Peyer's patch (tissue), 4 donors: Measurements from ENCODE around the gene PTH1R.

Experiments used
- POLR2A ChIP-seq, 2 donors: fragments of 450-650 bp; IDR thresholded peaks; one replicate each; pipeline ENCODE4 v1.5.1; 2017; ENCODE audit warnings: antibody characterized with exemption in 2 of 2, mild to moderate bottlenecking in 2 of 2, moderate library complexity in 2 of 2
- TF ChIP-seq, protein P1 (sequence below), 6 experiments: fragments of 450-650 bp in 4 of 6; fragments of 200-600 bp in 2 of 6; sonication (generic) in 1 of 6; IDR thresholded peaks; one replicate each; pipeline ENCODE4 v1.5.1; 2017 to 2019; ENCODE audit warnings: antibody characterized with exemption in 6 of 6, mild to moderate bottlenecking in 3 of 6, moderate library complexity in 1 of 6

DNA sequence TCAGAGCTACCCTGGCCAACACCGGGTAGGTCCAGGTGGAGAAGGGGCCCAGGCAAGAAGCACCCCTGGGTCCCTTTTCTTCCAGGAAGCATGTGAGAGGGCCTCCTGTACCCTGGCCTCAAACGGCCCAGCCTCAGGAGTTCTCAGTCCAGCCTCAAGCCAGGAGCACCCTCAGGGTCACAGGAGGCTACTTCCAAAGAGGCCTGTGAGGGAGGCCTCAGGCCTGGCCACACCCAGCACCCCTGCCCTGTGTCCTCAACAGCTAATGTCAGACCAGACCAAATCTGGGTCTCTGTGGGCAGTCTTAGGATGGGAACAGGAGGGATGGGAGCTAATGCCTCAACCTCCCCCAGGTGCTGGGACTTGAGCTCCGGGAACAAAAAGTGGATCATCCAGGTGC is 23.5 kb downstream of the PTH1R start:
- TF ChIP-seq, protein P1, sequence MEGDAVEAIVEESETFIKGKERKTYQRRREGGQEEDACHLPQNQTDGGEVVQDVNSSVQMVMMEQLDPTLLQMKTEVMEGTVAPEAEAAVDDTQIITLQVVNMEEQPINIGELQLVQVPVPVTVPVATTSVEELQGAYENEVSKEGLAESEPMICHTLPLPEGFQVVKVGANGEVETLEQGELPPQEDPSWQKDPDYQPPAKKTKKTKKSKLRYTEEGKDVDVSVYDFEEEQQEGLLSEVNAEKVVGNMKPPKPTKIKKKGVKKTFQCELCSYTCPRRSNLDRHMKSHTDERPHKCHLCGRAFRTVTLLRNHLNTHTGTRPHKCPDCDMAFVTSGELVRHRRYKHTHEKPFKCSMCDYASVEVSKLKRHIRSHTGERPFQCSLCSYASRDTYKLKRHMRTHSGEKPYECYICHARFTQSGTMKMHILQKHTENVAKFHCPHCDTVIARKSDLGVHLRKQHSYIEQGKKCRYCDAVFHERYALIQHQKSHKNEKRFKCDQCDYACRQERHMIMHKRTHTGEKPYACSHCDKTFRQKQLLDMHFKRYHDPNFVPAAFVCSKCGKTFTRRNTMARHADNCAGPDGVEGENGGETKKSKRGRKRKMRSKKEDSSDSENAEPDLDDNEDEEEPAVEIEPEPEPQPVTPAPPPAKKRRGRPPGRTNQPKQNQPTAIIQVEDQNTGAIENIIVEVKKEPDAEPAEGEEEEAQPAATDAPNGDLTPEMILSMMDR (IDR thresholded peaks at IDR 0.05) = no peak
- TF ChIP-seq POLR2A (IDR thresholded peaks at IDR 0.05) = no peak
